GM10847 (cell line): Measurements from ENCODE around the gene TMC8.

Source experiments
- POLR2A ChIP-seq: IDR thresholded peaks from 2 replicates; pipeline ENCODE4 v1.6.1; 2011; ENCODE audit not compliant: insufficient read length; ENCODE audit errors: extremely low read depth

The TMC8 gene

GRCh38 chr17:78148286-78149016, 17.9 kb downstream of the TMC8 start:
- no peak for TF ChIP-seq POLR2A

GRCh38 chr17:78151514-78152008, 21.0 kb downstream of the TMC8 start:
- TF ChIP-seq POLR2A, result no peak

DNA sequence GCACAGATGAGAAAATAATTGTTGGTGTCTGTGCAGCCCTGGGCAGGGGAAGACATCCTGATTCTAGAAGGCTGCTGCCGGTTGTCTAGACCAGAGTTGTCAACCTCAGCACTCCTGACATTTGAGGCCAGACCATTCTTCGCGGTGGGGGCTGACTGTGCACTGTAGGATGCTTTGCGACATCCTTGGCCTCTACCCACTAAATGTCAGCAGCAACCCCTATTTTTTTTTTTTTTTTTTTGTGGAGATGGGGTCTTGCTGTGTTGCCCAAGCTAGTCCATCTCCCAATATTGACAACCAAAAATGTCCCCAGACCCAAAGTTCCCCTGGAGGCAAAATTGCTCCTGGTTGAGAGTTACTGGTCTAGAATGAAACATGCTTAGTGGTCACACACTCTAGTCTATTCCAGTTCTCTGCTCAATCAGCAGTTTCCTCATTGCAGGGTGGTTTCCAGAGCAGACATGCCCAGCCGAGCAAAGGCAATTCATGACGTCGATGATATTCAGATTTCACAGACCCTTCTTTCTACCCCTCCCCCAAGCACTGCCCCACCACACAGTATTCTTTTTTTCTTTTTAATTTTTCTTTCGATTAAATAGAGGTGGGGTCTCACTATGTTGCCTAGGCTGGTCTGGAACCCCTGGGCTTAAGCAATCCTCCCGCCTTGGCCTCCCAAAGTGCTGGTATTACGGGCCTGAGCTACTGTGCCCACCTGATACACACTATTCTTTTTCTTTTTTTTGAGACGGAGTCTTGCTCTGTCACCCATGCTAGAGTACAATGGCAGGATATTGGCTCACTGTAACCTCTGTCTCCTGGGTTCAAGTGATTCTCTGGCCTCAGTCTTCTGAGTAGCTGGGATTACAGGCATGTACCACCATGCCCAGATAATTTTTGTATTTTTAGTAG, 24.6 kb downstream of the TMC8 start:
- peak; percentile 22 for TF ChIP-seq POLR2A

DNA sequence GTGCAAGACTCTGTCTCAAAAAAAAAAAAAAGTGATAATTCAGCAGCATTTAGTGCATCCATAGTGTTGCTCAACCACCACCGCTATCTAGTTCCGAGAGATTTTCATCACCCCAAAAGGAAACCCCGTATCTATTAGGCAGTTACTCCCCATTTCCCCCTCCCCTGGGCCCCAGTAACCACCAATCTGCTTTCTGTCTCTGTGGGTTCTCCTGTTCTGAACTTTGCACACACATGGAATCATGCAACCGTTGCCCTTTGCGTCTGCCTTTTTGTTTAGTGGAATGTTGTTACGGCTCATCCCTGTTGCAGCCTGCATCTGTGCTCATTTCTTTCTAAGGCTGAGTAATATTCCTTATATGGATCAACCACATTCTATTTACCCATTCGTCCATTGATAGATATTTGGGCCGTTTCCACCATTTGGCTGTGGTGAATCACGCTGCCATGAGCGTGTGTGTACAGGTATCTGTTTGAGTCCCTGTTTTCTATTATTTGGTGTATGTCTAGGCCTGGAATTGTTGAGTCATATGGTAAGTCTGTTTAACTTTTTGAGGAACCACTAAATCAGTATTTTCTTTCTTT, 29.1 kb downstream of the TMC8 start:
- TF ChIP-seq POLR2A, result no peak

GRCh38 chr17:78163881-78164747, 33.5 kb downstream of the TMC8 start:
- TF ChIP-seq POLR2A, result no peak

DNA sequence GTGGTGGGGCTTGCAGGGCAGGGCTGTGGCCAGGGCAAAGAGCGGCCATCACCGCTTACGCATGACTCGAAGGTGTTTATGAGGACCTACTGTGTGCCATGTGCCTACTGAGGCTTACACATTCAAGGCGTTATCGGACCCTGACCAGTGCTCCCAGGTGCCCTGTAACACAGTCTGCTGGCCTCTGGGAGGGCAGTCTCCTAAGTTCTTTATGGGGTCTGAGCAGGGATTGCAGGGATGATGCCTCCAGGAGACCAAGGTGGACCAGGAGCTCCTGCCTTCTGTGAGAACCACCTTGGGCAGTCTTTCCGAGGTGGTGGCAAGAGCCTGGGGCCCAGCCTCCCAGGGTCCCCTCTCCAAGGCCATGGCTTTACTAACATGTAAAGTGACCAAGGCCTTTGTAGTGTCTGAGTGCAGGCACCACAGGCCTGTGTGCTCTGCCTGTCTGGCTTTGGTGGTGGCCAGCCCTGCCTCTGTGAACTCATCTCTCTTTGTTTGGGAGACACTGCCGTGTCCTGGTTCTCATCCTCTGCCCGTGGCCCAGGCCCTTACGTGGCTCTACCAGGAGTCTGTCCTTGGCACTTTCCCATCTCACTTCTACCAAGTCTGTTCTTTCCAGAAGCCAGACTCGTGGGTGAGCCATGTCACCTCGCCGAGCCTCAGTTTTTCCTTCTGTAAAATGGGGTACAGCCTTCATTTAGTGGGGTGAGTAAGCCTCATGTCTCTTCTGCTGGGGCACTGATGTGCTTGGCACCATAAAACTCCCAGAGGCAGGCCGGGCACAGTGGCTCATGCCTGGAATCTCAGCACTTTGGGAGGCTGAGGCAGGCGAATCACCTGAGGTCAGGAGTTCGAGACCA, 34.4 kb downstream of the TMC8 start:
- TF ChIP-seq POLR2A, result no peak

- TF ChIP-seq POLR2A, result no peak
Observed at GRCh38 chr17:78166416-78166815, 35.8 kb downstream of the TMC8 start.

GRCh38 chr17:78168242-78168902, 37.8 kb downstream of the TMC8 start, which contains the start of gene SYNGR2:
TSS of gene SYNGR2 (plus strand) at chr17:78168581. CDS start at chr17:78168617, 36 bp downstream.
- peak; percentile 83 for TF ChIP-seq POLR2A

- peak; percentile 10 for TF ChIP-seq POLR2A
Observed at GRCh38 chr17:78168903-78169793, 38.6 kb downstream of the TMC8 start.

DNA sequence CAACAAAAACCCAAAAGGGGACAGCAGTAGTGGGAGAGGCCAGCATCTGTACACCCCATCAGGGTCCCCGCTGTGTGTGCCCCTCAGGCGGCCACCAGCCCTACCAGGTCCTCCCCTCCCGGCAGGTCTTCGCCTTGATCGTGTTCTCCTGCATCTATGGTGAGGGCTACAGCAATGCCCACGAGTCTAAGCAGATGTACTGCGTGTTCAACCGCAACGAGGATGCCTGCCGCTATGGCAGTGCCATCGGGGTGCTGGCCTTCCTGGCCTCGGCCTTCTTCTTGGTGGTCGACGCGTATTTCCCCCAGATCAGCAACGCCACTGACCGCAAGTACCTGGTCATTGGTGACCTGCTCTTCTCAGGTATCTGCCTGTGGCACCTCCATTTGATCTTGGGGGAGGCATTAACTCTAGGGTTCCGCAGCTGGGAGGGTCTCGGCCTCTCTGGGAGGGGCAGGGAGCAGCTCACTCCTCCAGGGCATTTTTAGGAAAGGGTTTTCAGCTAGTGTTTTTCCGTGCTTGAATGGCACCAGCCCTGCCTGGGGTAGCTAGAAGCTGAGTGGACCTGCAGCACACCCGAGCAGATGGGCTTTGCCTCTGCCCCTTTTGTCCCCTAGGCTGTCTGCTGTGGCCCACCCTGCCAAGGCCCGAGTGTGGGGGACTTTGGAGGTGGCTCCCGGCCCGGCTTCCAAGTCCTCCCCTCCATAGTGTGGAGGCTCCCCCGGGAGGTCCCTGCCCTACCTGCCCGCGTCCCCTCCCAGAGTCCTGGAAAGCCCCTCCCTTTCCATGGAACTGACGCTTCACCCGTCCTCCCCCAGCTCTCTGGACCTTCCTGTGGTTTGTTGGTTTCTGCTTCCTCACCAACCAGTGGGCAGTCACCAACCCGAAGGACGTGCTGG, 40.4 kb downstream of the TMC8 start:
- no peak for TF ChIP-seq POLR2A
